SK-N-SH treated with all-trans-retinoic acid at 6 μM for 48 hours (cell line): ENCODE results near the gene ASIC4.

ENCODE experiments used
- ARNTL ChIP-seq: fragments of 450-650 bp; formaldehyde crosslinking; IDR thresholded peaks from 2 replicates; pipeline ENCODE4 v1.5.0; 2020; ENCODE audit warnings: low read depth, mild to moderate bottlenecking, moderate library complexity, borderline replicate concordance
- ISL1 ChIP-seq: fragments of 250-450 bp; sonication (Bioruptor Pico); IDR thresholded peaks from 2 replicates; pipeline ENCODE4 v2.1.2; 2022; ENCODE audit warnings: mild to moderate bottlenecking, moderate library complexity
- OSR1 ChIP-seq: fragments of 250-450 bp; sonication (Bioruptor Pico); IDR thresholded peaks from 2 replicates; pipeline ENCODE4 v1.8.0; 2022; ENCODE audit warnings: moderate library complexity, mild to moderate bottlenecking, inconsistent platforms
- PPARA ChIP-seq: fragments of 250-450 bp; sonication (Bioruptor Pico); IDR thresholded peaks from 2 replicates; pipeline ENCODE4 v1.5.0; 2020; ENCODE audit warnings: mild to moderate bottlenecking, borderline replicate concordance
- RARB ChIP-seq: fragments of 250-450 bp; sonication (Bioruptor Pico); IDR thresholded peaks from 2 replicates; pipeline ENCODE4 v1.8.0; 2021; ENCODE audit warnings: mild to moderate bottlenecking, moderate library complexity
- TCF4 ChIP-seq: fragments of 250-450 bp; sonication (Bioruptor Pico); IDR thresholded peaks from 2 replicates; pipeline ENCODE4 v1.8.0; 2021; ENCODE audit warnings: mild to moderate bottlenecking, moderate library complexity, borderline replicate concordance
- TOX ChIP-seq: fragments of 250-450 bp; sonication (Bioruptor Pico); IDR thresholded peaks from 2 replicates; pipeline ENCODE4 v1.8.0; 2021; ENCODE audit warnings: mild to moderate bottlenecking, moderate library complexity, borderline replicate concordance
- ZC3H10 ChIP-seq: fragments of 250-450 bp; sonication (Bioruptor Pico); IDR thresholded peaks from 2 replicates; pipeline ENCODE4 v1.5.1; 2021; ENCODE audit warnings: mild to moderate bottlenecking, moderate library complexity
- ZFP3 ChIP-seq: fragments of 250-450 bp; sonication (Bioruptor Pico); IDR thresholded peaks from 2 replicates; pipeline ENCODE4 v1.5.0; 2020; ENCODE audit warnings: mild to moderate bottlenecking, moderate library complexity
- ZFP30 ChIP-seq: fragments of 450-650 bp; formaldehyde crosslinking; IDR thresholded peaks from 2 replicates; pipeline ENCODE4 v1.5.0; 2022; ENCODE audit warnings: mild to moderate bottlenecking, moderate library complexity
- ZNF565 ChIP-seq: fragments of 450-650 bp; formaldehyde crosslinking; conservative IDR thresholded peaks from 2 replicates; pipeline ENCODE4 v1.5.0; 2020; ENCODE audit warnings: low read depth, mild to moderate bottlenecking, moderate library complexity
- TF ChIP-seq, protein P1 (sequence below): fragments of 250-450 bp; sonication (Bioruptor Pico); IDR thresholded peaks from 2 replicates; pipeline ENCODE4 v1.8.0; 2020; ENCODE audit warnings: mild to moderate bottlenecking, moderate library complexity, borderline replicate concordance

GRCh38 chr2:219570194-219570923, 56.1 kb downstream of the ASIC4 start:
- TF ChIP-seq TOX (CRISPR knock-in tag) (no peak), ARNTL (CRISPR knock-in tag) (no peak), TCF4 (CRISPR knock-in tag) (no peak), OSR1 (CRISPR knock-in tag) (no peak), ISL1 (no peak), ZNF565 (no peak), ZFP3 (CRISPR knock-in tag) (no peak), PPARA (no peak), RARB (CRISPR knock-in tag) (no peak), ZC3H10 (CRISPR knock-in tag) (no peak), ZFP30 (no peak)
- TF ChIP-seq, protein P1, sequence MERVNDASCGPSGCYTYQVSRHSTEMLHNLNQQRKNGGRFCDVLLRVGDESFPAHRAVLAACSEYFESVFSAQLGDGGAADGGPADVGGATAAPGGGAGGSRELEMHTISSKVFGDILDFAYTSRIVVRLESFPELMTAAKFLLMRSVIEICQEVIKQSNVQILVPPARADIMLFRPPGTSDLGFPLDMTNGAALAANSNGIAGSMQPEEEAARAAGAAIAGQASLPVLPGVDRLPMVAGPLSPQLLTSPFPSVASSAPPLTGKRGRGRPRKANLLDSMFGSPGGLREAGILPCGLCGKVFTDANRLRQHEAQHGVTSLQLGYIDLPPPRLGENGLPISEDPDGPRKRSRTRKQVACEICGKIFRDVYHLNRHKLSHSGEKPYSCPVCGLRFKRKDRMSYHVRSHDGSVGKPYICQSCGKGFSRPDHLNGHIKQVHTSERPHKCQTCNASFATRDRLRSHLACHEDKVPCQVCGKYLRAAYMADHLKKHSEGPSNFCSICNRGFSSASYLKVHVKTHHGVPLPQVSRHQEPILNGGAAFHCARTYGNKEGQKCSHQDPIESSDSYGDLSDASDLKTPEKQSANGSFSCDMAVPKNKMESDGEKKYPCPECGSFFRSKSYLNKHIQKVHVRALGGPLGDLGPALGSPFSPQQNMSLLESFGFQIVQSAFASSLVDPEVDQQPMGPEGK (CRISPR knock-in tag) = no peak
